ENCODE measurements around the gene SEMA4A.

The SEMA4A gene

GRCh38 chr1:156136970-156137483 lies 16.4 kb upstream of the SEMA4A start:
- no peak for DNase-seq

- no peak for DNase-seq
These were observed 14.9 kb upstream of the SEMA4A start for GRCh38 chr1:156138458-156138867.

- DNase-seq, result no peak
These were observed 12.3 kb upstream of the SEMA4A start for GRCh38 chr1:156140879-156141707.

GRCh38 chr1:156143765-156144489 lies 9.5 kb upstream of the SEMA4A start:
- DNase-seq, result no peak

- DNase-seq, result no peak
These were observed 8.6 kb upstream of the SEMA4A start for GRCh38 chr1:156144742-156145141.

GRCh38 chr1:156145650-156146019 lies 7.8 kb upstream of the SEMA4A start:
- no peak for DNase-seq

GRCh38 chr1:156146020-156146768 lies 7.2 kb upstream of the SEMA4A start:
- DNase-seq, result peak; percentile 91

- DNase-seq, result peak; percentile 72
These were observed 6.5 kb upstream of the SEMA4A start for GRCh38 chr1:156146769-156147405.

- DNase-seq, result no peak
These were observed 5.2 kb upstream of the SEMA4A start for GRCh38 chr1:156148216-156148615.

- no peak for DNase-seq
These were observed 3.7 kb upstream of the SEMA4A start for GRCh38 chr1:156149374-156150332.

GRCh38 chr1:156150333-156151011 lies 2.9 kb upstream of the SEMA4A start:
- no peak for DNase-seq

- DNase-seq, result no peak
These were observed 2.2 kb upstream of the SEMA4A start for GRCh38 chr1:156151093-156151688.

GRCh38 chr1:156152628-156153027 lies 757 bp upstream of the SEMA4A start:
- no peak for DNase-seq

GRCh38 chr1:156154317-156154749 lies 948 bp downstream of the SEMA4A start:
- peak; percentile 62 for DNase-seq

GRCh38 chr1:156155756-156156510 lies 2.5 kb downstream of the SEMA4A start:
- DNase-seq, result no peak

GRCh38 chr1:156157506-156157905 lies 4.1 kb downstream of the SEMA4A start:
- no peak for DNase-seq

- DNase-seq, result no peak
These were observed 4.6 kb downstream of the SEMA4A start for GRCh38 chr1:156157966-156158365.

GRCh38 chr1:156160000-156160742 lies 6.8 kb downstream of the SEMA4A start:
- peak; percentile 62 for DNase-seq

- DNase-seq, result peak; percentile 95
These were observed 7.4 kb downstream of the SEMA4A start for GRCh38 chr1:156160743-156161171.

Data from femur (tissue), 1 donor.